Upper lobe of left lung (tissue), 4 donors: ENCODE measurements around the gene UXS1.

Experiments used
- CTCF ChIP-seq, 6 experiments: fragments of 450-650 bp in 4 of 6; fragments of 200-600 bp in 2 of 6; sonication (generic) in 2 of 6; IDR thresholded peaks; one replicate each; pipeline ENCODE4 v1.5.1; 2016 to 2019; ENCODE audit warnings: antibody characterized with exemption in 6 of 6
- EP300 ChIP-seq, 4 donors: sonication (generic); formaldehyde crosslinking; IDR thresholded peaks; one replicate each; pipeline ENCODE4 v1.5.1; 2017; ENCODE audit warnings: antibody characterized with exemption in 4 of 4, control low read depth in 2 of 4
- POLR2A ChIP-seq, 4 donors: fragments of 450-650 bp; IDR thresholded peaks; one replicate each; pipeline ENCODE4 v1.5.1; 2016 to 2017; ENCODE audit warnings: antibody characterized with exemption in 4 of 4, mild to moderate bottlenecking in 2 of 4

- TF ChIP-seq CTCF (IDR thresholded peaks at IDR 0.05) (no peak), POLR2A (IDR thresholded peaks at IDR 0.05) (no peak), EP300 (IDR thresholded peaks at IDR 0.05) (no peak)
Measured at GRCh38 chr2:106208399-106208798, 14.3 kb upstream of the UXS1 start.
